Measurements from ENCODE around the gene CEP57L1. TPM values are rescaled to one million over a fixed set of nuclear protein-coding genes. Genes with fewer than 3 reads are reported as not detected.
"Not testable (repeated sequence)": the region's sequence is repeated elsewhere in the genome, so short reads cannot be mapped to it uniquely, and the experiment has no call there.

Gene CEP57L1
- total RNA-seq, 2 donors from 2014 or later, result 10.1 to 50.1 TPM

DNA sequence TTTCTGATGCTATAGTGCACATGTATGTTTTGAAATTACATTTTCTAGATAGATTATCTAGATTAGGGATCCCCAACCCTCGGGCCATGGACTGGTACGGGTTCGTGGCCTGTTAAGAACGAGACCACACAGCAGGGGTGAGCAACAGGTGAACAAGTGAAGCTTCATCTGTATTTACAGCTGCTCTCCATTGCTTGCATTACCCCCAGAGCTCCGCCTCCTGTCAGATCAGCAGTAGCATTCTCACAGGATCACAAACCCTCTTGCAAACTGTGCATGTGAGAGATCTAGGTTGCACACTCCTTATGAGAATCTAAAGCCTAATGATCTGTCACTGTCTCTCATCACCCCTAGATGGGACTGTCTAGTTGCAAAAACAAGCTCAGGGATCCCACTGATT is 10.4 kb downstream of the CEP57L1 start:
- DNase-seq, result no peak
- H3K27me3 ChIP-seq, result no peaks in the 10 kb centered on the region
- H3K4me3 ChIP-seq, result no peak overlapping the region
- no peak overlapping the region for H3K27ac ChIP-seq
- ATAC-seq, result no peak
- no peaks in the 10 kb centered on the region for H3K9me3 ChIP-seq
- TF ChIP-seq, protein P1, sequence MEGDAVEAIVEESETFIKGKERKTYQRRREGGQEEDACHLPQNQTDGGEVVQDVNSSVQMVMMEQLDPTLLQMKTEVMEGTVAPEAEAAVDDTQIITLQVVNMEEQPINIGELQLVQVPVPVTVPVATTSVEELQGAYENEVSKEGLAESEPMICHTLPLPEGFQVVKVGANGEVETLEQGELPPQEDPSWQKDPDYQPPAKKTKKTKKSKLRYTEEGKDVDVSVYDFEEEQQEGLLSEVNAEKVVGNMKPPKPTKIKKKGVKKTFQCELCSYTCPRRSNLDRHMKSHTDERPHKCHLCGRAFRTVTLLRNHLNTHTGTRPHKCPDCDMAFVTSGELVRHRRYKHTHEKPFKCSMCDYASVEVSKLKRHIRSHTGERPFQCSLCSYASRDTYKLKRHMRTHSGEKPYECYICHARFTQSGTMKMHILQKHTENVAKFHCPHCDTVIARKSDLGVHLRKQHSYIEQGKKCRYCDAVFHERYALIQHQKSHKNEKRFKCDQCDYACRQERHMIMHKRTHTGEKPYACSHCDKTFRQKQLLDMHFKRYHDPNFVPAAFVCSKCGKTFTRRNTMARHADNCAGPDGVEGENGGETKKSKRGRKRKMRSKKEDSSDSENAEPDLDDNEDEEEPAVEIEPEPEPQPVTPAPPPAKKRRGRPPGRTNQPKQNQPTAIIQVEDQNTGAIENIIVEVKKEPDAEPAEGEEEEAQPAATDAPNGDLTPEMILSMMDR (IDR thresholded peaks at IDR 0.05), result no peak
- no peak for TF ChIP-seq POLR2A (IDR thresholded peaks at IDR 0.05)
- WGBS, 2 donors, result 86 to 96% methylated on average over 5 of the region's 5 CpGs
- H3K4me1 ChIP-seq, result no peaks in the 10 kb centered on the region
- intact Hi-C loops (cut with DNase I), result no loop called here
- no peaks in the 10 kb centered on the region for H3K36me3 ChIP-seq (replicated peaks in 1 of 2; ENCODE audit: insufficient read depth in 1 of 2, low read depth in 2 of 2)

DNA sequence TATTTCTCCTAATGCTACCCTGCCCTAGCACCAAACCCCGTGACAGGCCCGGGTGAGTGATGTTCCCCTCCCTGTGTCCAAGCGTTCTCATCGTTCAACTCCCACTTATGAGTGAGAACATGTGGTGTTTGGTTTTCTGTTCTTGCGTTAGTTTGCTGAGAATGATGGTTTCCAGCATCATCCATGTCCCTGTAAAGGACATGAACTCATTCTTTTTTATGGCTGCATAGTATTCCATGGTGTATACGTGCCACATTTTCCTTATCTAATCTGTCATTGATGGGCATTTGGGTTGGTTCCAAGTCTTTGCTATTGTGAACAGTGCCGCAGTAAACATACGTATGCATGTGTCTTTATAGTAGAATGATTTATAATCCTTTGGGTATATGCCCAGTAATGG is 14.4 kb downstream of the CEP57L1 start:
- H3K27ac ChIP-seq; intact Hi-C loops (cut with DNase I); H3K27me3 ChIP-seq; DNase-seq; ATAC-seq; H3K4me1 ChIP-seq; H3K9me3 ChIP-seq; H3K36me3 ChIP-seq (replicated peaks in 1 of 2; ENCODE audit: insufficient read depth in 1 of 2, low read depth in 2 of 2); H3K4me3 ChIP-seq: not testable (repeated sequence)
- 91% methylated on average over 8 of the region's 8 CpGs for WGBS, 2 donors

DNA sequence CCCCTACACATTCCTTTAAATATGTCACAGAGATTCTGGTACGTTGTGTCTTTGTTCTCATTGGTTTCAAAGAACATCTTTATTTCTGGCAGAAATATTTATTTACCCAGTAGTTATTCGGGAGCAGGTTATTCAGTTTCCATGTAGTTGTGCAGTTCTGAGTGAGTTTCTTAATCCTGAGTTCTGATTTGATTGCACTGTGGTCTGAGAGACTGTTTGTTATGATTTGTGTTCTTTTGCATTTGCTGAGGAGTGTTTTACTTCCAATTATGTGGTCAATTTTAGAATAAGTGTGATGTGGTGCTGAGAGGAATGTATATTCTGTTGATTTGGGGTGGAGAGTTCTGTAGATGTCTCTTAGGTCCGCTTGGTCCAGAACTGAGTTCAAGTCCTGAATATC is 17.4 kb downstream of the CEP57L1 start:
- H3K27ac ChIP-seq; H3K4me3 ChIP-seq; H3K9me3 ChIP-seq; H3K27me3 ChIP-seq; H3K4me1 ChIP-seq; DNase-seq; intact Hi-C loops (cut with DNase I); ATAC-seq; H3K36me3 ChIP-seq (replicated peaks in 1 of 2; ENCODE audit: insufficient read depth in 1 of 2, low read depth in 2 of 2): not testable (repeated sequence)
- WGBS, 2 donors, result 63 to 74% methylated on average over 3 of the region's 3 CpGs

DNA sequence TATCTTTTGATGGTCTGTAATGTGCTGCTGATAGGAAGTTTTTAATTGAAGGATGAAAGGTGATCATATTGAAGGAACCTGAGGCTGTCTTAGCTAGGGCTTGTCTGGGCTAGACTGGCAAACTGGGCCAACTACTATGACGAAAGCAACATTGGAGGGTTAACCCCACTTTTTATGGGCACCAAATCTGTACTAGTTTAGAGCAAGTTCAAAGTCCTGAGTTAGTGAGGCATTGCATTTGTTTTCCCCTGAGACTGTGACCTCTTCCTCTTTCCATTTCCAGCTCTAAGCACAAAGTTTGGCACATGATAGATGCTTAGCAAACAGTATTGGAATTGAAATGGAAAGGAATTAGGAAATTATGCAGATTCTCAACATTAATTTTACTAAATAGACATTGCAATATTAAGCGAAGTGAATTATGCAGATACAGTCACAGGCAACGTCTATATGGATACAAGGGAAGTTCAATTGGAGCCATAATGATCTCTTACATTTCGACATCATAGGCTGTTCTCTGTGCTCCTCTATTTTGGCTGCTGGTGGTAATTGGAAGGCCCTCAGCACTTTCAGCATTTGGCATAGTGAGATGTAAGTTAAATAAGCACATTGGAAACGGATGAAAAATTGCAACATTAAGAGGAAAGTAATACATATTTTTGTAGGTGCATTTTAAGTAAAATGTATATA is 22.2 kb downstream of the CEP57L1 start:
- no peak for DNase-seq

DNA sequence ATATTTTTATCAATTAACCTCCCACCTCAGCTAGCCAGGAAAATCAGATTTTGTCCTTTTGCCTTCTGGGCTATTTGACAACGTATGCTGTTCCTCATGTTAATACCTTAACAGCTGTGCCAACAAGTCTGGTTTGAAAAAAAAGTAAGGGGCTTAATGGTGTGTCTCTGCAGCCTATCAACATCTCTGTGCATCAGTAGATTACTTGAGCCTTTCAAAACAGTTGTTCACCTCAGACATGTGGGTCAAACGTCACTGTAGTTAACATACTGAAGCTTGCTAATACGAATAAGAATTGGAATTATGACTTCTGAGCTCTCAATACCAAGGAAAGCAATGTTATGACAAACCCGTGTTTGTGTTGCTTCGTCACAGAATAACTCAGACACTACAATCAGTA is 23.0 kb downstream of the CEP57L1 start:
- no peak overlapping the region for H3K4me3 ChIP-seq
- intact Hi-C loops (cut with DNase I), result no loop called here
- whole genome bisulfite sequencing, 2 donors, result 72 to 74% methylated on average over 5 of the region's 5 CpGs

More for the DNA sequence above, 22.2 kb downstream of the CEP57L1 start:
- Histone ChIP-seq H3K27ac (no peak overlapping the region), H3K4me3 (no peak overlapping the region), H3K27me3 (no peaks in the 10 kb centered on the region), H3K36me3 (replicated peaks in 1 of 2; ENCODE audit: insufficient read depth in 1 of 2, low read depth in 2 of 2) (no peaks in the 10 kb centered on the region), H3K9me3 (no peaks in the 10 kb centered on the region), H3K4me1 (peaks cover 22% of the 10 kb centered on the region)
- intact Hi-C loops (cut with DNase I), result no loop called here
- ATAC-seq, result no peak
- 76 to 78% methylated on average over 5 of the region's 5 CpGs for WGBS, 2 donors
- TF ChIP-seq, protein P1 (IDR thresholded peaks at IDR 0.05), result no peak
- TF ChIP-seq POLR2A (IDR thresholded peaks at IDR 0.05), result no peak

More for the DNA sequence above, 23.0 kb downstream of the CEP57L1 start:
- ATAC-seq, result no peak
- H3K27me3 ChIP-seq, result no peaks in the 10 kb centered on the region
- TF ChIP-seq, protein P1 (IDR thresholded peaks at IDR 0.05), result no peak
- no peak for TF ChIP-seq POLR2A (IDR thresholded peaks at IDR 0.05)
- no peaks in the 10 kb centered on the region for H3K36me3 ChIP-seq (replicated peaks in 1 of 2; ENCODE audit: insufficient read depth in 1 of 2, low read depth in 2 of 2)
- H3K27ac ChIP-seq, result no peak overlapping the region
- no peak for DNase-seq
- peaks cover 22% of the 10 kb centered on the region for H3K4me1 ChIP-seq
- H3K9me3 ChIP-seq, result no peaks in the 10 kb centered on the region

Data from body of pancreas (tissue), 4 donors.